ENCODE data around the gene SIPA1L3.

DNA sequence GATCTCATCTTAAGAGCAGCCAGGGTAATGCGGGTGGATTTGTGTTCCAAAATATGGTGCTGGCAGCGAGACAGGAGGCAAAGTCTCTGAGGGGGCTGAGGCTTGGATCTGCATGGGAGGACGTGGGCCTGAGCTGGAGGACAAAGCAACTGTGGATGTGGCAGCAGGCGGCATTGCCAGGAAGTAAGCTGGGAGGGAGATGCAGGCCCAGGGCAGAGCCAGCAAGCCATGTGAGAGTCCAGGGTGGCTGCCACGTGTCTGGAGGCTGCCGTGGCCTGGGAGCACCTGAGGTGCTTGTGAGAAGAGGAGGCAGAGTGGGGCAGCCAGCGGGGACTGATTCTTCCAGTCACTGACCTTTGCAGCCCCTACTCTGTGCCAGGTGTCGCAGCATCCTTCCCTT, 265.0 kb downstream of the SIPA1L3 start:
- TF ChIP-seq, protein P1, sequence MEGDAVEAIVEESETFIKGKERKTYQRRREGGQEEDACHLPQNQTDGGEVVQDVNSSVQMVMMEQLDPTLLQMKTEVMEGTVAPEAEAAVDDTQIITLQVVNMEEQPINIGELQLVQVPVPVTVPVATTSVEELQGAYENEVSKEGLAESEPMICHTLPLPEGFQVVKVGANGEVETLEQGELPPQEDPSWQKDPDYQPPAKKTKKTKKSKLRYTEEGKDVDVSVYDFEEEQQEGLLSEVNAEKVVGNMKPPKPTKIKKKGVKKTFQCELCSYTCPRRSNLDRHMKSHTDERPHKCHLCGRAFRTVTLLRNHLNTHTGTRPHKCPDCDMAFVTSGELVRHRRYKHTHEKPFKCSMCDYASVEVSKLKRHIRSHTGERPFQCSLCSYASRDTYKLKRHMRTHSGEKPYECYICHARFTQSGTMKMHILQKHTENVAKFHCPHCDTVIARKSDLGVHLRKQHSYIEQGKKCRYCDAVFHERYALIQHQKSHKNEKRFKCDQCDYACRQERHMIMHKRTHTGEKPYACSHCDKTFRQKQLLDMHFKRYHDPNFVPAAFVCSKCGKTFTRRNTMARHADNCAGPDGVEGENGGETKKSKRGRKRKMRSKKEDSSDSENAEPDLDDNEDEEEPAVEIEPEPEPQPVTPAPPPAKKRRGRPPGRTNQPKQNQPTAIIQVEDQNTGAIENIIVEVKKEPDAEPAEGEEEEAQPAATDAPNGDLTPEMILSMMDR (IDR thresholded peaks at IDR 0.05) = no peak
- no peak for TF ChIP-seq POLR2AphosphoS5 (IDR thresholded peaks at IDR 0.05)

All from breast epithelium (tissue), 3 donors.